HUDEP-2 (cell line): Measurements from ENCODE around the gene BANP.

Experiments
- DNase-seq, 76 experiments: peaks; one replicate each; lab custom pipeline; 2025; ENCODE audit not compliant: unreplicated experiment in 76 of 76; lab: John Stamatoyannopoulos, UW

BANP gene

DNA sequence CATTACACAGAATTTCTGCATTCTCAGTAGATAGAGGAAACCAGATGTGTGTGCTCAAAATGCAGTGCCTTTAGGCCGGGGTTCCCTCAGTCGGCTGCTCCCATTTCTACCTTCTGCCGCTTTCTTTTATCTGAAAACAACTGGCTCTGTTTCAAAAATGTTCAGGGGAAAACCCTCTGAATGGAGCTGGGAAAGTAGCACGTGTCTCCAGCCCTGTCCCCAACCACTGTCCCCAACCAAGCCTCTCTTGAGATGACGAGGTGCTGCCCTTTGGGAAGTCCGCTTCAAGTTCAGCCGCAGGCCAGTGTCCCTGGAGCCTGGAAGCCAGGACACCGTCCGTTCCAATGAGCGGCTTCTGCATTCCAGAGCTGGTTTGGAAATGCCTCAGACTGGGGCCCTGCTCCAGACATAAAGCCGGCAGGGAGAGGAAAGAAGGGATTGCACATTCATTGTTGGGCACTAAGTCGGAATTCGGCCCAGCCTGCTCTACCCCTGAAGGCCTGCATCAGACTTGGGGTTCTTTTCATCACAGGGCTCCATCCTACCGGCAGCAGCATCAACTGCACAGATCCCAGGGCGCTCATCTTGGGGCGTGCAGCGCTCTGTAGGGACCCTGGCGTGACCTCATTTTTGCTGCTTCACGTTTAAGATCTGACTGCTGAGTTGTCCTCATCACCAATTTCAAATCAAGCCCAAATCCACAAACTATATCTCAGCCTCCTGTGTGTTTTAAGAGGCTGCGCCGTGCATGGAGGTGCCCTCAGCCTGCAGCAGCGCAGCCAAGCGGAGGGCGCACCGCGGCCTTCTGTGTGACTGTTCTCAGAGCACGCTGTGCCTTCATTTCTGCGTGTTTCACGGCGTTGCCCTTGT, 111.3 kb downstream of the BANP start:
- DNase-seq, result no peak

DNA sequence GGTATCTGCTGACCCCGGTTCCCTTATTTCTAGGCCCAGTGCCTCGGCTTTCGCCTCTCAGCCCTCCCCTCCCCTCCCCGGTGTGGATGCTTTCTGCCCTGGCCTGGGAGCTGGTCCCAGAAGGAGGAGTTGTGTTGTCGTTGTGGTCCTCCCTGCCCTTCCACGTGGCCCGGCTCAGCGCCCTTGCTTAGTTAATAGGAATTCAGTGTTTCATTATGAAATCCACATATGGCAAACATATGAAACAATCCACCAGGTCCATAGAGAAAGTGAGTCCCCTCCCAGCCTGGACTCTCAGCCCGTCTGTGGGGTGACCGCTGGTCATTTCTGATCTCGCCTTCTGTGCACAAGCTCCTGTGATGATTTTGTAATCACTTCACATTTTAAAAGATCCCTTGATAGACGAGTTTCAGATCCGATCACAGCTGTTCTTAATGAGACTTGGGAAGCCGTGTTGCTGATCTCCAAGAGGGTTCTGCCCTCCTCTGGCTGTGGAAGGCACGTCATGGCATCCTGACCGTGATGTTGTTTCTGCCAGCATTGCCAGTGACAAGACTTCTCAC, 112.1 kb downstream of the BANP start:
- no peak for DNase-seq

- no peak for DNase-seq
Observed at GRCh38 chr16:88064011-88064888, 113.0 kb downstream of the BANP start.

DNA sequence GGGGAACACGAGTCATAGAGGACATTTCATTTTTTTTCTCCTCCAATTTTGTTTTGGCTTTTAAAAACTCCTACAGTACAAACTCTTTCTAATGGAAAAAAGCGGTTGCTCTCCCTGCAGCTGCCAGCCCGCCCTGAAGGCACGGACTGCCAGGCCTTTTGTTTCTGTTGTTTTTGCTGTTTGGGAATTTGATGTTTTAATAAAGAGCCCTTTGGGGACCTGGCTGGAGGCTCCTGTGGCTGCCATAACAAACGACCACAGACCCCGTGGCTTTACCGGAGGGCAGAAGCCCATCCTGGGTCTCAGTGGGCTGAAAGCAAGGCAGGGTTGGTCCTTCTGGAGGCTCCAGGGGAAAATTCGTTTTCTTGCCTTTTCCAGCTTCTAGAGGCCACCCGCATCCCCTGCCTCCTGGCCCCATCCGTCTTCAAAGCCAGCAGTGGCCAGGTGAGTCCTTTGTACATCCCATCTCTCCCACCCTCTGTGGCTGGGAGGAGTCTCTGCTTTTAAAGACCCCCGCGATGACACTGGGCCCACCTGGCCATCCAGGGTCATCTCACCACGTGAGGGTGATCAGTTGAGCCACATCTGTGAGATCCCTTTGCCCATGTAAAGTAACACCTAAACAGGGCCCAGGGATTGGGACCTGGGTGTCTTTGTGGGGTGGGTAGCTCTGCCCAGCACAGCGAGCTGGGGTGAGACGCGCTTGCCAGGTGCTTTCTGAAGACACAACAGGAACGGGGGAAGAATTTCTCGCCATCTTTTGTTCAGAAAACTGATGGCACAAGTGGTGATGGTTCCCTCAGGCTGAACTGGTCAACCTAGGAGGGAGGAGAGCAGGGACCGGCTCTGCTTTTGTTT, 113.9 kb downstream of the BANP start:
- no peak for DNase-seq

DNA sequence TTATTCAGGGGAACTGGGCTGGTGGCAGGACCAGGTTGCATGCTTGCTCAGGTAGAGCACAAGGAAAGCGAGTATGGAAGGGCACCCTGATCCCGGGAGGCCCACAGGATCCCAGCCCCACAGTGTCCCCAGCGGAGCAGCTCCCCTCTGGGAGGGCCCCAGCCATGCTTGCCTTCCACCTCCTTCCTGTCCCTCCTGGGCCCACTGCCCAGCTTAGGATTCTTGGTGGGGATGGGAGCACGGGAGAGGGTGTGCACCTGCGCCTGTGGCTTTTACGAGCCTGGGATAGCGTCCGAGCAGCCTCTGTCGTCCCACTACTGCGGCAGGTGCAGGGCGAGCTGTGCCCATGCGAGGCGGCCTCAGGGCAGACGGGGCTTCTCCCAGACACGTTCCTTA, 114.5 kb downstream of the BANP start:
- DNase-seq, result no peak

- DNase-seq, result no peak
Observed at GRCh38 chr16:88066234-88066633, 115.0 kb downstream of the BANP start.

DNA sequence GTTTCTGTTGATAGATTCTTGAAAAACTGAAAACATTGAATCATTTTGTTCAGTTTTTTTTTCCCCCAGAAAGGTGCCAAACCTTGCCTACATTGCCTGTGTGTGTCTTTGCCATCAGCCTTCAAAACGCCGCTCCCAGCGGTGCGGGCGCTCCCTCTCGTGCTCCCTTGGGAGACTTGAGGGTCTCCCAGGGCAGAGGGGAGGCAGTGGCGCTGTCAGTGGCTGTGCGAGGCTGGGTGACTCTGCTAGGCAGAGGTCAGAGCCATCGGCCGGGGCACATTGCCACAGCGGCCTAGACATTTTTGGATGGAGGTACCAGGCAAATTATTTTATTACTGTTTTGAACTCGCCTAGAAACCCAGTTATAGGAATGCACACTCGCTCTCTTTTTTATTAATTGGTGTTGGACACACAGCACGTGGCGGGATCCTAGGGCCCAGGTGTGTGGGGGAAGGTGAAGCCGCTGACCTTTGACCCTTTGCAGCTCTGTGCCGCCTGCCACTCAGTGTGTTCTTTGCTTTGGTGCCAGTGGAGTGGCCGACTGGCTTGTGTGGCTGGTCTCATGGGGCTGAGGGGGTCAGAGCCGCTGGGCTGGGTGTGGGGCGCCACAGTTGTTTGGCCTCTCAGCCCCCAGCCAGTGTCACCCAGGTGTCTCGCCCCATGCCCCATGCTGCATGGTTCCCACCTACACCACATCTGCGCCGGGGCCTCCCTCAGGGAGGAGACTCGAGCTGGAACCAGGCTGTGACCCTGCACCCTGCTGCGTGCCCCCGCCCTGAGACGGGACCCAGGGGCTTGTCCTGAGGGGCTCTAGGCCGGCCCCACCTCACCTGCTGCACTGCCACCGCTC, 115.7 kb downstream of the BANP start:
- no peak for DNase-seq

GRCh38 chr16:88067530-88068411, 116.5 kb downstream of the BANP start:
- no peak for DNase-seq

- DNase-seq, result no peak
Observed at GRCh38 chr16:88068476-88069396, 117.5 kb downstream of the BANP start.

DNA sequence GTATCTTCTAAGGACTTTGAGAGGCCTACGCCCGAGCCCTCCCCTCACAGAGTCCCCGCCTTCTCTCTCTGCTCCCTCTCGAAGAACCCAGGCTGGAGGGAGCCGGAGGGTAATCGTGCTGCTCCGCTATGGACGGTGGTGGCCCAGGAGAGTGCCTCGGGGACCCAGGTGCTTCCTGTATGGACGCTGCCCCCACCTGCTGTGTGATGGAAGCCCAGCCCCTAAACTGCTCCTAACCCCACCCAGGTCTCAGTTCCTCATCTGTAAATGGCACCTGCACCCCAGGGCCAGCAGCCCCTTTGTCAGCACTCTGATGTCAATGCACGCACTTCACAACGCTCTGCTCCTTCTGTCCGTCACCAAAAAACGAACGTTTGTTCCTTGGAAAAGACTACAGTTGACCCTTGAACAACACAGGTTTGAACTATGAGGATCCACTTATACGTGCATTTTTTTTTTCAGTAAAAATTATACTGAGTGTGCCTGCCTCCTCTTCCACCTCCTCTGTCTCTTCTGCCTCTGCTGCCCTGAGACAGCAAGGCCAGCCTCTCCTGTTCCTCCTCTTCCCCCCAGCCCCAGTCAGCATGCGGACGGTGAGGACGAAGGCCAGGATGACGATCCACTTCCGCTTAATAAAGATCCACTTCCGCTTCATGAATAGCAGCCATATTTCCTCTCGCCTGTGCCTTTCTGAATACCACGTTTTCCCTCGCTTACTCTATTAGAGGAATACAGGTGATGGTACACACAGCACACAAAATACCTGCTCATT, 118.3 kb downstream of the BANP start:
- no peak for DNase-seq

- no peak for DNase-seq
Observed at GRCh38 chr16:88070341-88070740, 119.1 kb downstream of the BANP start.

GRCh38 chr16:88070989-88071625, 119.9 kb downstream of the BANP start:
- DNase-seq, result no peak

DNA sequence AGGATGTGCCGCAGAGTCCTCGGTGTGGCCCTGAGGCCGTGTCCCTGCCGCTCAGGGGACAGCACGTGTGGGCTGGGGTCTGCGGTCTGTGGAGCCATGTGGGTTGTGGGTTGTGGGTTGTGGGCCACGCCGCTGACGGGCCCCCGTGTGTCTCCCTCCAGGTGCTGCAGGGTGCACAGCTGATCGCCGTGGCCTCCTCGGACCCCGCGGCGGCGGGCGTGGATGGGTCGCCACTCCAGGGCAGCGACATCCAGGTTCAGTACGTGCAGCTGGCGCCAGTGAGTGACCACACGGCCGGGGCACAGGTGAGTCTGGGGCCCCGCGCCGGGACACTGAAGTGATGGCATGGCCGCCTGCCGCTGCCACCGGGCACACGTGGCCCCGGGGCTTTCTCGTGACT, 120.7 kb downstream of the BANP start:
- DNase-seq, result no peak

DNA sequence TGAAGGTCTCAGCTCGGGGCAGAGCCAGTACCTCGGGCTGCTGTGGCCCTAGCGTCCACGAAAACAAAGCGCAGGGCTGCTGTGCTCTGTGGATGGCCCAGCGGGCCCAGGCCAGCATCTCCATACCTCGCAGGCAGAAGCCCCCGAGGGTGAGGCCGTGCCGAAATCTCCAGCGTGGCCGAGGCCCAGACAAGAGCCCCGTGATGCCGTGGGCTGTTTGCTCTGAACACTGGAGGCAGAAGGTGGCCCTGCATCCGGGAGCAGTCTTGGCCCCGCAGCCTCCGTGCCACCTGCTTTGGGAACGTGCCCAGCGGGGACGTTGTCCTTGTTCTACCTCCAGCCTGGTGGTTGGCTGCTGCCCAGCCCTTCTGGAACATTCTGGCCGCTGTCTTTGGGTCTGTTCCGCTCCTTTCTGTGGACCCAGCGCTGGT, 121.4 kb downstream of the BANP start:
- DNase-seq, result no peak

DNA sequence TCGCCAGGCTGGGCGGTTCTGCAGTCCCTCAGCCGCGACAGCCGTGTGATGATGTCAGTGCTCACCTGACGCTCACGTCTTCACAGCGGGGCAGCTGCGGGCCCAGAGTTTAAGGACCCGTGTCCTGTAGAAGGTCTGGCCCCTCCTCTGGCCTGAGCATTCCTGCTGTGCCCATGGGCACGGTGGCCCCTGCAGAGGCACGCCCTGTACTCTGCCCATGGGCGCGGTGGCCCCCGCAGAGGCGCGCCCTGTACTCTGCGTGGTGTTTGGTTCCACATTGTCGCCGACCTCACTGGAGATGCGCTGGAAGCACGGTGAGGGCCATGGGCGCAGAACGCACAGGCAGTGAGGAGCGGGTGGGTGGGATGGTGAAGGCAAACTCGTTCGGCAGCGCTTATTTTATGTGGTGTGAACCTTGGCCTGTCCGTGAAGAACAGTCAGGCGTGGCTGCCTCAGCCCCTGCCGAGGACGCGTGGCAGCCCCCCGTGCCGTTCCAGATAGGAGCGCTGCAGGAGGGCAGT, 122.0 kb downstream of the BANP start:
- no peak for DNase-seq

GRCh38 chr16:88074041-88074440, 122.8 kb downstream of the BANP start:
- DNase-seq, result no peak
